Activated naive CD8-positive, alpha-beta T cell (primary cell): ENCODE data around the gene BHLHE40.

Source experiments
- H3K27ac Mint-ChIP-seq: one replicate; pipeline ENCODE4 v1.8.0; 2021; ENCODE audit warnings: mixed read lengths
- H3K27me3 Mint-ChIP-seq: one replicate; pipeline ENCODE4 v1.8.0; 2021; ENCODE audit warnings: mixed read lengths
- H3K36me3 Mint-ChIP-seq: one replicate; pipeline ENCODE4 v1.8.0; 2021; ENCODE audit warnings: mixed read lengths
- H3K4me1 Mint-ChIP-seq: one replicate; pipeline ENCODE4 v1.8.0; 2021; ENCODE audit warnings: low read depth, mixed read lengths
- H3K4me3 Mint-ChIP-seq: one replicate; pipeline ENCODE4 v1.8.0; 2021; ENCODE audit warnings: mild to moderate bottlenecking, mixed read lengths
- H3K9me3 Mint-ChIP-seq: one replicate; pipeline ENCODE4 v1.8.0; 2021; ENCODE audit warnings: low read depth, mixed read lengths

Gene BHLHE40

GRCh38 chr3:5022966-5023776, 43.9 kb downstream of the BHLHE40 start:
- H3K9me3 Mint-ChIP-seq: no peaks in the 10 kb centered on the region
- H3K4me3 Mint-ChIP-seq: no peak overlapping the region
- peaks cover 55% of the 10 kb centered on the region for H3K4me1 Mint-ChIP-seq
- H3K27ac Mint-ChIP-seq: peak overlapping the region; percentile 46
- no peaks in the 10 kb centered on the region for H3K27me3 Mint-ChIP-seq
- H3K36me3 Mint-ChIP-seq: no peaks in the 10 kb centered on the region

- Mint-ChIP-seq H3K4me1 (peaks cover 48% of the 10 kb centered on the region), H3K36me3 (no peaks in the 10 kb centered on the region), H3K4me3 (no peak overlapping the region), H3K9me3 (no peaks in the 10 kb centered on the region), H3K27me3 (no peaks in the 10 kb centered on the region), H3K27ac (no peak overlapping the region)
These were observed 44.6 kb downstream of the BHLHE40 start for GRCh38 chr3:5023777-5024346.

DNA sequence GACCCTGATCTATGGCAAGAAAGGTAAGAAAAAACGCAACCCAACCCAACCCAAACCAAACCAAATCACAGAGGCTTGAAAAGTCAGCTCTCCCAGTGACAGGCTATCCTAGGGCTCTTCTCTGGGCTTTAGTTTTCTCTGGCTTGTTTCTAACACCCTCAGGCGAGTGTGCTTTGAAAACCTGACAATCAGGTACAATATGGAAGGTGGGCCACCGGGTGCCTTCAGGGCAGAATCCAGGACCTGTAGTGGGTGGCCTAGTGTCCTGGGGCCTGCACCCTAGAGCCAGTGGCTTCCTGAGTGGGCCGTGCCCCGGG, 46.8 kb downstream of the BHLHE40 start:
- H3K9me3 Mint-ChIP-seq: no peaks in the 10 kb centered on the region
- H3K4me3 Mint-ChIP-seq: peak overlapping the region; percentile 42
- H3K27me3 Mint-ChIP-seq: no peaks in the 10 kb centered on the region
- H3K4me1 Mint-ChIP-seq: peaks cover 32% of the 10 kb centered on the region
- H3K36me3 Mint-ChIP-seq: no peaks in the 10 kb centered on the region
- no peak overlapping the region for H3K27ac Mint-ChIP-seq

- no peaks in the 10 kb centered on the region for H3K9me3 Mint-ChIP-seq
- H3K27me3 Mint-ChIP-seq: no peaks in the 10 kb centered on the region
- H3K36me3 Mint-ChIP-seq: no peaks in the 10 kb centered on the region
- H3K4me3 Mint-ChIP-seq: no peak overlapping the region
- peaks cover 7% of the 10 kb centered on the region for H3K4me1 Mint-ChIP-seq
- no peak overlapping the region for H3K27ac Mint-ChIP-seq
These were observed 50.5 kb downstream of the BHLHE40 start for GRCh38 chr3:5029715-5030114.

DNA sequence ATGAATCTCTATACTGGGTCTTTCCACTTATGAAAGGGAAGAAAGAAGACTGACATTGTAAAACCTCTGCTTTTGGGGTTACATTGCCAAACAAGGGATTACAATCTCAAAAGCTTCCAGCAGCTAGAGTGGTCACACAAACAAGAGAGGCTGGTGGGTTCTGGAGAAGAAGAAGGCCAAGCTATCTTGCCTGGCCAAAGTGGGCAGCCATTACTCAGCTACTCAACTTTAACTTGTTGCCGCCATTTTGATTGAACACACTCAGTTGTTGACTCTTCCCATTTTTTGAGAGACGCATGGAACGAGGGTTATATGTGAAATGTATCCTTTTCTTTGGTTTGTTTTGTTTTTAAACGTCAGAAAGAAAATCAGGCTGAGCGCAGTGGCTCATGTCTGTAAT, 50.9 kb downstream of the BHLHE40 start:
- peaks cover 7% of the 10 kb centered on the region for H3K4me1 Mint-ChIP-seq
- H3K27me3 Mint-ChIP-seq: no peaks in the 10 kb centered on the region
- H3K36me3 Mint-ChIP-seq: no peaks in the 10 kb centered on the region
- H3K4me3 Mint-ChIP-seq: no peak overlapping the region
- H3K27ac Mint-ChIP-seq: no peak overlapping the region
- no peaks in the 10 kb centered on the region for H3K9me3 Mint-ChIP-seq

GRCh38 chr3:5032844-5033243, 53.6 kb downstream of the BHLHE40 start:
- Mint-ChIP-seq H3K4me3 (no peak overlapping the region), H3K27me3 (no peaks in the 10 kb centered on the region), H3K27ac (no peak overlapping the region), H3K36me3 (no peaks in the 10 kb centered on the region), H3K9me3 (no peaks in the 10 kb centered on the region), H3K4me1 (no peaks in the 10 kb centered on the region)
